HG02759 (cell line): Measurements from ENCODE around the gene USP7.
"Not testable (repeated sequence)": the region's sequence is repeated elsewhere in the genome, so short reads cannot be mapped to it uniquely, and the experiment has no call there.

Source experiments
- ATAC-seq: cut with Tn5 transposase; IDR thresholded peaks from one replicate; pipeline ENCODE4 v1.9.1; 2021; ENCODE audit warnings: mild to moderate bottlenecking, moderate library complexity; ENCODE audit not compliant: unreplicated experiment

USP7 gene

DNA sequence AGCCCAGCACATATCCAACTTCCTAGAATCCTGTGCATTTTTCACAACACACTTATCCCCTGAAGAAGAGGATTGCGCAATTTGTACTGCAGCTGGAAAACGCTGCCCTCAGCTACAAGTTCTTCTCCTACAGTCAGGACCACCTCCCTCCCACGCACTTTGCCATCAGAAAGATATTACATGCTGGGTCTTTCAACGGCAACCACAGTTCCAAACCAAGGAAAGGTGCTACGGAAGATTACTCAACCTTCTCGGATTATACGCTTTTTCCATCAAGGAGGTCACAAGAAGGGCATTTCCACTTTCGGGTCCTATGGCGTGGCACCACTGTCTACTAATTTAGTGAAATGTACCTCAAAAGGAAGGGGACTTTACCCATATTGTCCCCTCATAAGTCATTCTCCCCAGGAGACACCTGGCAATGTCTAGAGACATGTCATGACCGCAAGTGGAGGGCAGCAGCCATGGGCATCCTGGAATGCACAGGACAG lies 35.2 kb downstream of the USP7 start:
- ATAC-seq, result no peak

DNA sequence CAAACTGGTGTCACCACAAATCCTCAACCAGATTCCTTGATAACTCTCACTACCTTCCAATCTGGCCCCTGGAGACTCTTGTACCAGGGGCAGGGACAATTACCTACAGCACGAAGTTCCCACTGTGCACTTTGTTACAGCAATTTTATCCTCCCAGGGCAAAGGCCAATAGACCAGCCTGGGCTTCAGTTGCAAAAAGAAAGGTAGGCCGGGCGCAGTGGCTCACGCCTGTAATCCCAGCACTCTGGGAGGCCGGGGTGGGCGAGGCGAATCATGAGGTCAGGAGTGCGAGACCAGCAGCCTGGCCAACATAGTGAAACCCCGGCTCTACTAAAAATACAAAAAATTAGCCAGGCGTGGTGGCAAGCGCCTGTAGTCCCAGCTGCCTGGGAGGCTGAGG lies 36.9 kb downstream of the USP7 start:
- ATAC-seq, result no peak

DNA sequence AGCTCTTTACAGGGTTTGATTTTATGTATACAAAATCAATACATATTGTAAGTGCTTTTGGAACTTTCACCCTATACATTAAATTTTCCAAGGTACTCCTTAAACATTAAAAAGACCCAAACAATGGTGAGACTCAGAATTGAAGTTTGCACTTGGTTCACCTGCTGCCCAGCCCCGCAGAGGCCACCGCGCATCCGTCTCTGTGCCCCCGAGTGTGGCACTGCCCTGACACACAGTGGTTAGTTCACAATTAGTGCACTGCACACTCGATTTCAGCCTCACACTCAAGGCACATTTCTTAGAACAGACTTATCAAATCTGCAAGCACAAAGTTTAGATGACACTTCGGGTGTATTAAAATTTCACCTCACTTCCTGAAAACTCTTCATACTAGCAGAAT lies 38.3 kb downstream of the USP7 start:
- ATAC-seq, result no peak

DNA sequence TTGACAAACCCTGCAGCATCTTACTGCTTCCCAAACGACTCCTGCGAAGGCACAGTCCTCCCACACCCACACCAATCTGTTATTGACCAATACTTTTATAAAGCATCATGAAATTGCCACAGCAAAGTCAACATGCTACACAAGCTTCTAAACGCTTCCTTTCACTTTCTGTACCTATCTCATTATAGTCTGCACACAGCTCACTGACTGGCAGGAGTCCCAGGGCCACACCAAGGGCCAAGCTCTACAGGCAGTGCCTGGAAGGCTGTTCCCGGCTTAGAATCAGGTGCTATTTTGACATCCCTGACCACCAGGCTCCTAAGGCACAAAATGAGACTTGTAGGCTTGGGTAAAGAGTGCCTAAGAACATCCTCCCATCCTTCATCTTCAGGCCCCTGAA lies 39.5 kb downstream of the USP7 start:
- ATAC-seq, result no peak

DNA sequence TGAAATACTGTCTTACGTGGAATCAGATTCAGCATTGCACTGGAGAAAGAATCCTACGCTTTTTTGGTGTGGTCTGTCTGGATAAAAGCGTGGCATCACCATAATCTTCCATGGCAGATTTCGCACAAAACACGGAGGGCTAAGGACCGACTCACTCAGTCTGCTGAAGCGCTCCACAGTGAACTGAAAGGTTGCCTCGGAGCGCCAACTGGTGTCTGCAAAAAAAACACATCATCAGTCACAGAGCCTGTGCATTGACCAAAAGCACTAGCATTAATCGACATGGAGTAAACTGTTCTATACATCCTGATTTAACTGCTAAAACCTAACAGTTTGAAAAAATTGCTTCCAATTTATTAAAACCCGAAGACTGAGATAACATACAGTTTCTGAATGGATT lies 40.5 kb downstream of the USP7 start:
- no peak for ATAC-seq

DNA sequence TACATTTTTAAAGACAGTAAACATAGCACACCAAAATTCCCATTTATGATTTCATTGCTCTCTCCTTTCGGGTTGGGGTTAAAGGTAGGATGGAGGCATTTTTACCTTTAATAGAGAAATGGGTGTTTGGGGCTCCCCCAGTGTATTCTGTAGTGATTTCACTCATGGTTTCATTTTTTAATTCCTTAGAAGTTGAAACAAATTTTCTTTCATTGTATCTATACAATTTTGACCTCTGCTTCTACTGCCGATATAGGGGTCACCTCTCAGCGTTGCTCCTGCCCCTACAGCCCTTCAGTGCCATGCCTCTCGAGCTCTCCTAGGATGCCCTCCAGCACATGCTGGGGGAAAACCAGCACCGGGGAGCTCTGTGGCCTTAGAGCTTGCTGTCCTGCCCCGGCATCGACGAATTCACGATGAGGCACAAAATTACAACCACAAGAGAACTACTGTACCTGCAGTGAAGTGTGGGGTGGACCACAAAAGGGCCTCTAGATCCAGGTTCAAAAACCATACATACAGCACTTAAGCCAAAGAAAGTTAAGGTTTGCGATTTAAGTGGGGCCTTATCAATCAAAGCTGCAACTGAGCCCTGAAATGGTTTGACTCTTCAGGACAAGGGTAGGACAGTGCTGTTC lies 42.2 kb downstream of the USP7 start:
- ATAC-seq, result no peak

DNA sequence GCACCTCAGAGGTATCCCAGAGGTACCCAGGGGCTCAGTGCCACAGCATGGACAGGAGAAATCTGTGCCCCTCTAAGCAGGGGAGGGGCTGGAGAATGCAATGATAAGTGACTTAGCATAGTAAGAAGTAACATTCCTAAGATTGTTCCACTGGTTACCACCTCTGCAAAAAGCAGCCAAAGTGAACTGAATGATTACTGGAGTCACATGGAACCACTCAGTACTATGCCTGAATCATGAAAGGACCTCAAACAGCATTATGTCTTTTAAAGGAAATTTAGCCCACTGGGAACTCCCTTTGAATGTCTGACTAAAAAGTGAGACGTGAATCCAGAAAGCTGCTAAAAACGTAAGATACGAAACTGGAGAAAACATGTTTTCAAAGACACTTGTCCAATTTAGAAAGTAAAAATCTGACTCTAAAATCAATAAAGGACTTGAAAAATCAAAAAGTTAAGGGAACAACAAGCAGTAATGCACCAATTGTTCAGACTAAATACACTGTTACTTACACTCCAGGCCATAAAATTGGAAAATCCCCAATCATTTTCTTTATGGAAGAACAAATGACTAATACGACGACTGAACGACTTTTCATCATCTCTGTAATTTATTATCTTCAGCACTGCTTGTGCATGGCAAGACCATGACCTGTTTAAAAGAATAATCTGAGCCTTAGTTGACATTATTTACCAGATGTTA lies 42.9 kb downstream of the USP7 start:
- ATAC-seq, result no peak

DNA sequence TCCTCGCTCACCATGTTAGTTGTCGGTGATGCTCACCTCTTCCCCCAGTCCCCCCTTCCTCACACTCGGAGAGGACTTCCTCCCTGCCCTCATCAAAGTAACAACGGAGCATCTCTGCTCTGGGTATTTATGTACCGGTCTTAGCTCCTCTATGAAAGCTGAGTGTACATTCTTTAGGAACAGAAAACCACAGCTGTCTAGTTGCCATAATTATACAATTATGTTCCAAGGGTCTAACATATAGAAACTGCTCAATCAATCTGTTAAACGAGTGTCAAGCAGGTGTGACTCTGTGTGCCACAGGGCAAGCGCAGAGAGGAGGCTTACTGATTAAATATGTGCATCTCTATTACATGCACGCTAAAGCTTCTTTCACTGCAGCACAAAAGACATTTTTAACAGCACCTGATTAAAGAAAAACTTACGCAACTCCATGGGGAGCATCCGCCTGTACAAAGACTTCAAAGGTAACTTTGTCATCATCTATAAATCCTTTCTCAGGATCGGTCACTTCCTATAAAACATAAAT lies 43.7 kb downstream of the USP7 start:
- ATAC-seq, result no peak

DNA sequence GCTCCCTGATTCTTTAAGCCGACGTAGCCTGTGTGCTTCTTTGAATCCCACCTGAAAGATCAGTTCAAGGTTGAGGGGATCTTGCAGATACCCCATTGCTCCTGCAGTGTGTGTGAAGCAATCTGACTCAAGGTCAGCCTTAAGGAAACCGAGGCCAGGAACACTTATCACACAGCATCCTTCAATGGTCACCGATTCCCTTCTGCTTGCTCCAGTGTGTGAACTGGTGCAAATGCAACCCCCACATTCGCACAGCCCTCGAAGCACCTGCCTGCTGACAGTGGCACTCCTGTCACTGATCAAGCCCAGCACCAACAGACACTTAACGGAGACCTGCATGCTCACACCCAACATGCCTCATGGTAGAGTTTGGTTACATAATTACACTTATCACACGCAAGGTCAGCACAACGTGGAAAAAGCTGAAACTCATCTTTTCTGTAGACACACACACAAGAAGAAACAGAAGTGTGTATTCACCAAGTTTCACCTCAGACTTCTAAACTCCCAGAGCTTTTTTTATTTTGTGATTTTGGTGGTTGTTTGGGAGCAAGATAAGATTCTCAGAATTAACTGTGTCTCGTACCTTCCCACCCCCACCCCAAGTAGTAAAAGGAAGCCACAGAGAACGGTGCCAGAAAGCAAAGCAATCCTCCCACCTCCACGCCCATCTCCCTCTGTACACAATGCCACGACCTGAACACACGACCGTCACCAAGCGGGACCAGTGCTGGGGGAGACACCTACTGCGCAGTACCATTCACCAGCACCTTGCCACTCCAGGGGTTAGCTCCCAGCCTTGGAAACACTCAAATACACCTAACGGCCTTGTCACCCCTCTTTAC lies 44.4 kb downstream of the USP7 start:
- ATAC-seq, result no peak

DNA sequence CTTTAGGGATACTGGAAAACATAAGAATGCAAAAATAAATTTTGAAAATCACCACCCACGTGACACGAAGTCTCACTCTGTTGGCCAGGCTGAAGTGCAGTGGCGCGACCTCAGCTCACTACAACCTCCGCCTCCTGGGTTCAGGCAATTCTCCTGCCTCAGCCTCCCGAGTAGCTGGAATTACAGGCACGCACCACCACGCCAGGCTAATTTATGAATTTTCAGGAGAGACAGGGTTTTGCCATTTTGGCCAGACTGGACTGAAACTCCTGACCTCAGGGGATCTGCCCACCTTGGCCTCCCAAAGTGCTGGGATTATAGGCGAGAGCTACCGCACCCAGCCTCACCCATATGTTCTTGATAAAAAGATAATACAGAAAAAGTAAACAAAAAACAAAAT lies 46.4 kb downstream of the USP7 start:
- ATAC-seq, result not testable (repeated sequence)

DNA sequence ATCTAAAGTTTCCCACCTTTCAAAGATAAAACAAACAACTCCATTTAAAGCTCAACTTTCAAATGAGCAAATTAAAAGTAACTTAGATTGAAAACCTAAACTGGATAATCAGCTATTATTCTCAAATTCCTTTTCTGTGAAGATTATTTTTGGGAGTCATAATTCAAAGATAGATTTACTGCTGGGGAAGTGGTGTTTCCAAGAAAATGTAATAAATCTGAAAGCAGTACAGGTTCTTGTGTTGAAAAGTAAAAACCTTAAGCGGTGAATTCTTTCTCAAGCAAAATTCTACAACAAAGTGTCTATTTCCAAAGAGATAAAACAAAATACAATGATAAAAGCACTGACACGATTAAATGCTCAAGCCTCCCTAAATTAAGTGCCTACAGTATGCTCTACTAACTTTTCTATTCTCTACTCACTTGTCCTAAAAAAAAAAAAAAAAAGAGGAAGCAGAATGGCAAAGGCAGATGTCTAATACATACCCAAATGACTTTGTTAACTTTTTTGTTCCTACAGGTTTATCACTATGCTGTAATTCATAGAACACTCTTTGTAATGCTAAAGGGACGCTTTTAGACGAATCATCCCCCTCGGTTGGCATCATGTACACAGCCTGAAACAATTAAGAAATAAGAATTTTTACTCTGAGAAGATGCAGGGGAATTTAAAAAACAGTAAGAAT lies 47.0 kb downstream of the USP7 start:
- no peak for ATAC-seq

DNA sequence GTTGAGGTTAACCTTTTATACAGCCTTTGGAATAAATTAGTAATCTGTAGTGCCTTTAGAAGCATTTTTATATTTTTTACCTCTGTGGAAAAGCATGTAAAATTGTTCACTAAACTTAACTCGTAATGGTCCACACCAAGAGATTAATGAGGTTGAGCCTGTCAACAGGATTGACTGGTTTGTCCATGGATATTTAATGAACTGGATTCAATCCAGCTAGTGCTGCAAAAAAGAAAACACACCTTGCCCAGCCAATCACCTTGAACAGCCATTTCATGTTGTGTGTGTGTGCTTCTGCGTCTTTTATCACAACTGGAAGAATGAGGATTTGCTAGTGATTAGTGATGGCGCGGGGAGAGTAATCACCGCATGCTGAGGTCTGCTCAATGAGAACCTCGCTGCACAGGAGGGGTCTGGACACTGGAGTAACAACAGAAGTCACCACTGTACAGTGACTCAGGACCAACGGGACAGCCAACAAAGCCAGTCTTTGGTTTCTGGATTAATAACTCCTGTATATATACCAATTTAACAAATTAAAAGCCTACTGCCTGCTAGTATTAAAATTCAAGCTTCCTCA lies 47.9 kb downstream of the USP7 start:
- no peak for ATAC-seq

DNA sequence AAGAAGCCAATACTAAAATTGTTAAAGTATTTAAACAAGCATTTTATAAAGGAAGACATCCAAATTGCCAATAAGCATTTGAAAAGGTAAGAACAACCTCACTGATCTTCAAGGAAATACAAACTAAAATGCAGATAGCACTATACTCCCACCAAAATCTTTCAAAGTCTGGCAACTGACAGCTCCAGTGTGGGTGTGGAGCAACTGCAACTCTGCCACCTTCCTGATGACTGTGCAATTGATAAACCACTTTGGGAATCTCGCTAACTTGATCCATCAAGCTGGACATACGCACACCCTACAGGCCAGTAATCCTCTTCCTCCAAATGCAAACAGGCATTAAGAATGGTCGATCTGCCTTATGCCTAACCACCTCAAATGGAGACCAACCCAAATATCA lies 49.6 kb downstream of the USP7 start:
- no peak for ATAC-seq

DNA sequence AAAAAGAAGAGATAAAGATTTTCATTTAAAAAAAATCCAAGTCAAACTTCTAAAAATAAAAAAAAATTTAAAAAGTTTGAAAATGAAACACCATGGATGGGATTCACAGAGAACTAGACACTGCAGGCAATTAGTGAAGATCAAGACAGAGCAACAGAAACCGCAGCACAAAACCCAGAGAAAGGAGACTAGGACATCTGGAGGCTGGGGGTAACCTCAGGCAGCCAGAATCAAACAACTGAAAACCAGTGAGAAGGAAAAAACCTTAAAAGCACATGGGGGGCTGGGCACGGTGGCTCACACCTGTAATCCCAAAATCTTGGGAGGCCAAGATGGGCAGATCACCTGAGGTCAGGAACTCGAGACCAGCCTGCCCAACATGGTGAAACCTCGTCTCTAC lies 50.9 kb downstream of the USP7 start:
- no peak for ATAC-seq

DNA sequence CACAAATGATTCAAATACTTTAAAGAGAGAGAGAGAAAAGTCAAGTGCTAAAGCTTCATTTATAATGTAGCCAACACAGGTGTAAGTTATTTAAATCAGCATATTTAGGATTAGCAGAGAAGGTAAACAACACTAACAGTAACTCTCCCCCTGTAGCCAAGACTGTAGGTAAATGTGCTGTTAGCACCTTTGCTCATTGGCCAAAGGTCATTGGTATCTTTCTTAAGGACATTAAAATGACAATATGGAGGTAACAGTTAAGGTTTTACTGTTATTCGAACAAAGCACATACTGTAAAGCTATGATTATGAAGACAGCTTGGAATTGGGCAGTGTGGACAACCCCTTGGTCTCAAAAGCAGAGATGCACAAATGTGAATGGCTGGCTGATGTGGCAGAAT lies 52.9 kb downstream of the USP7 start:
- ATAC-seq, result no peak

DNA sequence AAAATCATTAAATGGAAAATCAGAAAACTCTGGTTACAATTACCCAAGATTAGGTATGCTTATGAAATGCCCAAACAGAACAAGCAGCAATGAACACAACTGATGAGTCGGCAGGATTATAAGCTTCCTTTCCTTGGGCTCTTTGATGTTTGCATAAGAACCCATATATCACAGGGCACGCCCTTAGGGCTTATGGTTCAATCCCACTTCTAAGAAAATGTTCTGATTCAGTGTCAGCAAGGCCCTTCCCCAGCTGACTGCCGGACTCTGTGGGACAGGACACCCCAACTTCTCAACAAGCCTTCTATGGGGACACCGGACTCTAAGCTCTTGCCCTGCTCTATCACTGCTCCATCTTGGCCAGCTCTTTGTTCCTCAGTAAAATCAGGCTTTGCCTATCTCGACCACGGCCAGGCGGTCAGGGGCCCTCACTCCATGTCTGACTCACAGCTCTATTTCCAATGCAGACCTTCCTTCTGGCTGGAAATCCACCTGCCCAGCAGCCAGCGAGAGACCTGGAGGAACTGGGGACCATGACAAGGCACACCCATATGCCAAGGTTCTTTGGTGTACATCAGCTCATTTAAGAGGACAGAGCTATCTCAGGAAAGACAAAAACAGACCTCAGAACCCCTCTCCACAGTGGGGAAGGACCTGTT lies 54.8 kb downstream of the USP7 start:
- ATAC-seq, result no peak

DNA sequence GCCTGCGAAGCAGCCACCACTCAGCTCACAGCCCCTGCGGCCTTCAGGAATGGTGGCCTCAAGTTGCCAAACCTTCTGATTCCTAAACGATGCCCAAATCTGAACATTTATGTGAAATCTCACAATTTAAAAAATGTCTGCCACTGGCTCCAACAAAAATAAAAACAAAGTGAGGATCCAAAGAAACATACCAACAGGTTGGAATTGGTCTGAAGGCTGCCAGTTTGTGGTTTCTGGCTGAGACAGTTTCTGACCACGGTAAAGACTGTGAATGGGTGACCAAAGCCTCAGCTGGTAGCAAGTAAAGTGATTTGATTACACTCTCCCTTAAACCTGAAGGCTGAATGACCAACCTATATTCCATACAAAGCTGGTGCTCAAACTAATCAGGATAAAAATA lies 56.6 kb downstream of the USP7 start:
- ATAC-seq, result no peak

DNA sequence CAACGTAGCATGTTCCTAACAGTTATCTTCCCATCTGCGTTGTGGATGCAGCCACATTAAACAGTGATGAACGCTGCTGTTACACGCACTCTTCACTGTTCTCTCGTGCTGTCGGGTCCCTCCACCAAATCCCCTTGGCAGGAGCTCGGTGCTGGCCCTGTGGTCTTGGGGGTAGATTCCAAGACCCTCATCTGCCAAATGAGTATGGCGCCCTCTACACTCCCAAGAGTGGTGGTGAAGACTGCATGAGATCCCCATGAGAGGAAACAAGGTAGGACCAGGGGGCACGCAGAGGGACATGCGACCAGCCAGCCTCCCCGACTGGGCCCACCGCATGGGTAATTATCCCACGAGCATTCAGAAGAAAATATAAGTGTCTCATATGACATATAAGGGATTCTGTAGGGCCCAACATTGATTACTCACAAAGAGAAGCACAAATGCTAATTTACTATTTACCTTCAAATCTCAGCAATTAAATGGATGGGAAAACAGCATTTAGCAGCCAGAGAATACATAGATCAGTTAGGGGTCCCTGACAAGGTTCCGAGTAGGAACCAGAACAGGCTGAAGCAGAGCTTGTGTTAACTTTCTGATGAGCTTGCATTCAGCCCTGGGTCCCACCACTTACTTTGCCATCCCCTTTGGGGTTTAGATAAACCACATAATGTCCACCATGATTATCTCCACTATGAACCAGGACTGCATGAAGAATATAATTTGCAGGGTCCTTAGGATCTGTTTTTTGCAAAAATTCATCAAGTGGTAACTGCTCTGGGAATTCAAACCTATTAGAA lies 57.7 kb downstream of the USP7 start:
- ATAC-seq, result no peak

DNA sequence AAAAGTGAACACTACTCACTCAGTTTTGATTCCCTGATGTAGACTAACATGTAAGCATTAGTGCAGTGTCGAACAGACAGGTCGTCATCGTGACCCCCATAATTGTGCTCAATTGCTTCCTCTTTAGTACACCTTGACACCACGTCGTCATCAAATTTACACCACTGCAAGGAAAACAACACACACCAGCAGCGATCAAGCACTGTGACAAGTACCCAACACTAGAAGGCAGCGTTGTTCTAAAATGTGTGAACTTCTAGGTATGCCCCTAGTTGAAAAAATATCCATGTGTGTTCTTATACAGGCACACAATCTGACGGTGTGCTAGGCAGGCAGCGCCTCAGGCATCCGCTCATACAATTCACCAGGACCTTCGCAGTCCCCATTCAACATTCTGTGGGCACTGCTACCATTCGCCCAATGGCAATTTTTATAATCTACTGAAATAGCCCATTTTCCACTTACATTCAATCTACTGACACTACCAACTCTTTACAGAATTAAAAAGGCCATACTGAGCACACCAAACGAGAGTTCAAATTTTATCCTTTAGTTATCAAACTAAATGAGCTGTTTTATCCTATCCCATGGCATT lies 58.4 kb downstream of the USP7 start:
- no peak for ATAC-seq
